Karpas-422 (cell line): Measurements from ENCODE around the gene MUC21. TPM values are rescaled to one million over a fixed set of nuclear protein-coding genes. Genes with fewer than 3 reads are reported as not detected.
"Not testable (repeated sequence)": the region's sequence is repeated elsewhere in the genome, so short reads cannot be mapped to it uniquely, and the experiment has no call there.

Experiments used
- DNase-seq: peaks from one replicate; pipeline ENCODE4 v3.0.0-alpha.2; 2015
- H2AFZ ChIP-seq: fragments of 200-600 bp; sonication (generic); 2 replicates; pipeline ENCODE4 v1.6.1; 2014; ENCODE audit warnings: antibody characterized with exemption, low read length, mixed read lengths
- H3K27ac ChIP-seq: fragments of 200-600 bp; sonication (generic); 2 replicates; pipeline ENCODE4 v1.5.1; 2014; ENCODE audit warnings: mild to moderate bottlenecking, low read length, moderate library complexity
- H3K27me3 ChIP-seq: fragments of 200-600 bp; sonication (generic); 2 replicates; pipeline ENCODE4 v1.6.1; 2014; ENCODE audit warnings: low read length, mixed read lengths
- H3K36me3 ChIP-seq: fragments of 200-600 bp; sonication (generic); 2 replicates; pipeline ENCODE4 v1.6.1; 2014; ENCODE audit warnings: low read length, mixed read lengths; ENCODE audit not compliant: insufficient read depth
- H3K4me1 ChIP-seq: fragments of 200-600 bp; sonication (generic); 2 replicates; pipeline ENCODE4 v1.6.1; 2014; ENCODE audit warnings: mild to moderate bottlenecking, low read length, mixed read lengths
- H3K4me2 ChIP-seq: fragments of 200-600 bp; sonication (generic); 2 replicates; pipeline ENCODE4 v1.6.1; 2014; ENCODE audit warnings: low read length, low read depth, mild to moderate bottlenecking; ENCODE audit not compliant: poor library complexity, severe bottlenecking
- H3K4me3 ChIP-seq: fragments of 200-600 bp; sonication (generic); 2 replicates; pipeline ENCODE4 v1.5.1; 2014; ENCODE audit warnings: mild to moderate bottlenecking, antibody characterized with exemption, low read length, mixed read lengths
- H3K79me2 ChIP-seq: fragments of 200-600 bp; sonication (generic); 2 replicates; pipeline ENCODE4 v1.6.1; 2014; ENCODE audit warnings: mild to moderate bottlenecking, low read length, mixed read lengths
- H3K9ac ChIP-seq: fragments of 200-600 bp; sonication (generic); 2 replicates; pipeline ENCODE4 v1.6.0; 2014; ENCODE audit warnings: low read length
- H3K9me2 ChIP-seq: fragments of 200-600 bp; sonication (generic), shearing (Covaris generic); replicated peaks from 2 replicates; pipeline ENCODE4 v1.6.0; 2014; ENCODE audit warnings: mild to moderate bottlenecking, low read length, moderate library complexity; ENCODE audit not compliant: insufficient read depth
- H3K9me3 ChIP-seq: fragments of 300-700, 200-600 bp; sonication (generic); 2 replicates; pipeline ENCODE4 v1.6.1; 2014; ENCODE audit warnings: low read length, mixed read lengths
- H4K20me1 ChIP-seq: fragments of 200-600 bp; sonication (generic); 2 replicates; pipeline ENCODE4 v1.6.1; 2014; ENCODE audit warnings: mild to moderate bottlenecking, antibody characterized with exemption, low read length, low read depth; ENCODE audit not compliant: insufficient read depth
- total RNA-seq: library from RNA; depleted of rRNA; stranded (reverse); fragments of >200 nt; shearing (Covaris generic); gene quantifications from 2 replicates; pipeline ENCODE4 v1.2.3, GENCODE V29; 2014; ENCODE audit warnings: low replicate concordance

The MUC21 gene
- total RNA-seq, 1 experiment from 2014 or later = not detected

- Histone ChIP-seq H3K9me2 (no peaks in the 10 kb centered on the region), H4K20me1 (no peaks in the 10 kb centered on the region), H3K9ac (no peak overlapping the region), H3K4me3 (no peak overlapping the region), H3K4me1 (no peaks in the 10 kb centered on the region), H2AFZ (no peak overlapping the region), H3K27ac (no peak overlapping the region), H3K9me3 (no peaks in the 10 kb centered on the region), H3K27me3 (no peaks in the 10 kb centered on the region), H3K4me2 (no peak overlapping the region), H3K36me3 (no peaks in the 10 kb centered on the region), H3K79me2 (no peaks in the 10 kb centered on the region)
- no peak for DNase-seq
Measured at GRCh38 chr6:31007694-31008093, 24.2 kb downstream of the MUC21 start.

- no peaks in the 10 kb centered on the region for H3K36me3 ChIP-seq
- no peak overlapping the region for H3K9ac ChIP-seq
- no peaks in the 10 kb centered on the region for H3K79me2 ChIP-seq
- H4K20me1 ChIP-seq = no peaks in the 10 kb centered on the region
- DNase-seq = no peak
- H2AFZ ChIP-seq = no peak overlapping the region
- H3K9me2 ChIP-seq = no peaks in the 10 kb centered on the region
- H3K4me2 ChIP-seq = no peak overlapping the region
- no peaks in the 10 kb centered on the region for H3K27me3 ChIP-seq
- H3K9me3 ChIP-seq = no peaks in the 10 kb centered on the region
- H3K4me1 ChIP-seq = no peaks in the 10 kb centered on the region
- H3K27ac ChIP-seq = no peak overlapping the region
- H3K4me3 ChIP-seq = no peak overlapping the region
Measured at GRCh38 chr6:31008165-31008564, 24.6 kb downstream of the MUC21 start.

- Histone ChIP-seq H4K20me1 (no peaks in the 10 kb centered on the region), H3K27ac (no peak overlapping the region), H3K27me3 (no peaks in the 10 kb centered on the region), H3K9me2 (no peaks in the 10 kb centered on the region), H3K4me2 (no peak overlapping the region), H3K4me3 (no peak overlapping the region), H3K79me2 (no peaks in the 10 kb centered on the region), H3K36me3 (no peaks in the 10 kb centered on the region), H3K9me3 (no peaks in the 10 kb centered on the region), H3K4me1 (no peaks in the 10 kb centered on the region), H2AFZ (no peak overlapping the region), H3K9ac (no peak overlapping the region)
- DNase-seq = no peak
Measured at GRCh38 chr6:31009731-31010130, 26.2 kb downstream of the MUC21 start.

GRCh38 chr6:31010393-31011060 lies 27.0 kb downstream of the MUC21 start, which contains the start of gene MUC22:
Gene MUC22 (plus strand): TSS chr6:31010474. CDS start chr6:31010707, 233 bp downstream.
- Histone ChIP-seq H3K9me3 (no peaks in the 10 kb centered on the region), H3K9ac (no peak within 1 kb of the TSS), H3K27me3 (no peaks in the 10 kb centered on the region), H3K79me2 (no peaks in the 10 kb centered on the region), H2AFZ (no peak within 1 kb of the TSS), H4K20me1 (no peaks in the 10 kb centered on the region), H3K36me3 (no peaks in the 10 kb centered on the region), H3K9me2 (no peaks in the 10 kb centered on the region), H3K27ac (no peak within 1 kb of the TSS), H3K4me2 (no peak within 1 kb of the TSS), H3K4me3 (no peak within 1 kb of the TSS), H3K4me1 (no peaks in the 10 kb centered on the region)
- no peak for DNase-seq

GRCh38 chr6:31011153-31011552 lies 27.6 kb downstream of the MUC21 start:
- H3K27ac ChIP-seq = no peak overlapping the region
- H3K79me2 ChIP-seq = no peaks in the 10 kb centered on the region
- no peaks in the 10 kb centered on the region for H3K4me1 ChIP-seq
- H3K4me2 ChIP-seq = no peak overlapping the region
- no peak overlapping the region for H3K4me3 ChIP-seq
- H3K9me3 ChIP-seq = no peaks in the 10 kb centered on the region
- H3K36me3 ChIP-seq = no peaks in the 10 kb centered on the region
- H3K9me2 ChIP-seq = no peaks in the 10 kb centered on the region
- H3K9ac ChIP-seq = no peak overlapping the region
- no peaks in the 10 kb centered on the region for H3K27me3 ChIP-seq
- no peak for DNase-seq
- no peaks in the 10 kb centered on the region for H4K20me1 ChIP-seq
- no peak overlapping the region for H2AFZ ChIP-seq

- Histone ChIP-seq H3K79me2 (no peaks in the 10 kb centered on the region), H3K27ac (no peak overlapping the region), H3K36me3 (no peaks in the 10 kb centered on the region), H3K9ac (no peak overlapping the region), H3K4me3 (no peak overlapping the region), H3K4me2 (no peak overlapping the region), H3K4me1 (no peaks in the 10 kb centered on the region), H3K9me3 (no peaks in the 10 kb centered on the region), H2AFZ (no peak overlapping the region), H3K27me3 (no peaks in the 10 kb centered on the region), H3K9me2 (no peaks in the 10 kb centered on the region), H4K20me1 (no peaks in the 10 kb centered on the region)
- no peak for DNase-seq
Measured at GRCh38 chr6:31016659-31017299, 33.3 kb downstream of the MUC21 start.

GRCh38 chr6:31017436-31017835 lies 33.9 kb downstream of the MUC21 start:
- not testable (repeated sequence) for DNase-seq, H3K27ac ChIP-seq, H3K4me2 ChIP-seq, H3K9me2 ChIP-seq, H3K9ac ChIP-seq, H3K9me3 ChIP-seq, H3K4me3 ChIP-seq, H4K20me1 ChIP-seq, H3K27me3 ChIP-seq, H3K79me2 ChIP-seq, H3K4me1 ChIP-seq, H3K36me3 ChIP-seq, H2AFZ ChIP-seq

GRCh38 chr6:31020057-31020456 lies 36.5 kb downstream of the MUC21 start:
- Histone ChIP-seq H3K27ac (no peak overlapping the region), H3K36me3 (no peaks in the 10 kb centered on the region), H3K9me3 (no peaks in the 10 kb centered on the region), H2AFZ (no peak overlapping the region), H3K4me2 (no peak overlapping the region), H3K27me3 (no peaks in the 10 kb centered on the region), H3K4me1 (no peaks in the 10 kb centered on the region), H3K4me3 (no peak overlapping the region), H3K79me2 (no peaks in the 10 kb centered on the region), H3K9me2 (no peaks in the 10 kb centered on the region), H4K20me1 (no peaks in the 10 kb centered on the region), H3K9ac (no peak overlapping the region)
- DNase-seq = no peak
